OCI-LY3 (cell line): ENCODE measurements around the gene CCDC201.

ENCODE experiments used
- EZH2phosphoT487 ChIP-seq: fragments of 200-600 bp; shearing (Covaris generic); IDR thresholded peaks from 2 replicates; pipeline ENCODE4 v1.6.1; 2018; ENCODE audit warnings: antibody characterized with exemption, mixed run types, low read depth
- TF ChIP-seq, protein P1 (sequence below): fragments of 200-600, 300-600 bp; sonication (generic); IDR thresholded peaks from 2 replicates; pipeline ENCODE4 v1.5.1; 2014; ENCODE audit warnings: antibody characterized with exemption, low read length, low read depth

DNA sequence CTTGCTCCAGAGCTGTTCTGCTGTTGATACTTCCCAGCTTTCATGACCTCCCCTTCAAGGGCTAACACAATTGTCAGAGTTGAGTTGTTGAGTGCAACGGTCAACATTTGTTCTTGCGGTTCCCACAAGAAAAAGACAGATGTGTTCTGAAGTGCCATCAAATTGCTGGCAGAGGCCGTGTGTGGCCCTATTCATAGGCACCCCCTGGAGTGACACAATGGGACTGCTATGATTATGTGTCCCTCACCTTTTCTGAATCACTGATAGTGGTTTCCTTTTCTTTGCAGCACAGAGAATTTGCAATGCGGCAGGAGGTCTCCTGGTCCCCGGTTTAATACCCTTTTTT lies 9.6 kb upstream of the CCDC201 start:
- TF ChIP-seq, protein P1, sequence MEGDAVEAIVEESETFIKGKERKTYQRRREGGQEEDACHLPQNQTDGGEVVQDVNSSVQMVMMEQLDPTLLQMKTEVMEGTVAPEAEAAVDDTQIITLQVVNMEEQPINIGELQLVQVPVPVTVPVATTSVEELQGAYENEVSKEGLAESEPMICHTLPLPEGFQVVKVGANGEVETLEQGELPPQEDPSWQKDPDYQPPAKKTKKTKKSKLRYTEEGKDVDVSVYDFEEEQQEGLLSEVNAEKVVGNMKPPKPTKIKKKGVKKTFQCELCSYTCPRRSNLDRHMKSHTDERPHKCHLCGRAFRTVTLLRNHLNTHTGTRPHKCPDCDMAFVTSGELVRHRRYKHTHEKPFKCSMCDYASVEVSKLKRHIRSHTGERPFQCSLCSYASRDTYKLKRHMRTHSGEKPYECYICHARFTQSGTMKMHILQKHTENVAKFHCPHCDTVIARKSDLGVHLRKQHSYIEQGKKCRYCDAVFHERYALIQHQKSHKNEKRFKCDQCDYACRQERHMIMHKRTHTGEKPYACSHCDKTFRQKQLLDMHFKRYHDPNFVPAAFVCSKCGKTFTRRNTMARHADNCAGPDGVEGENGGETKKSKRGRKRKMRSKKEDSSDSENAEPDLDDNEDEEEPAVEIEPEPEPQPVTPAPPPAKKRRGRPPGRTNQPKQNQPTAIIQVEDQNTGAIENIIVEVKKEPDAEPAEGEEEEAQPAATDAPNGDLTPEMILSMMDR: no peak
- TF ChIP-seq EZH2phosphoT487: no peak
